ENCODE results near the gene EYA4.

DNA sequence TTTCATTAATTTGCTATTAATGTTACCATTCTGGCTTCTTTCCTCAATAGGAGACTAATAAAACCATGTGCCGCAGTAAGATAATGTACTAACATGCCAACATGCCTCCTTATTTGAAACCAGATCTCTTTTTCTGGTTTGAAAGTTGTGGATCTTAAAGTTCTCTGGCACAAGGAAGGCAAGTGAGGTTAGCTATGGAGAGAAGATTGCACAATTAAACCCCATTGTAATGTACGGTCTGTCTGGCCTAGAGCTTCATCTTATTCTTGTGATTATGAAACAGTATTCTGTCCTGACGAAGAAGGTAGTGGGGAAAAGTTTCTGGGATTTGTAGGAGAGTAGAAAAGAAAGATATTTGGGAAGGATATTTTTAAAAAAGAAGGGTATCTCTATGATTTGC is 68.4 kb downstream of the EYA4 start:
- TF ChIP-seq, protein P1, sequence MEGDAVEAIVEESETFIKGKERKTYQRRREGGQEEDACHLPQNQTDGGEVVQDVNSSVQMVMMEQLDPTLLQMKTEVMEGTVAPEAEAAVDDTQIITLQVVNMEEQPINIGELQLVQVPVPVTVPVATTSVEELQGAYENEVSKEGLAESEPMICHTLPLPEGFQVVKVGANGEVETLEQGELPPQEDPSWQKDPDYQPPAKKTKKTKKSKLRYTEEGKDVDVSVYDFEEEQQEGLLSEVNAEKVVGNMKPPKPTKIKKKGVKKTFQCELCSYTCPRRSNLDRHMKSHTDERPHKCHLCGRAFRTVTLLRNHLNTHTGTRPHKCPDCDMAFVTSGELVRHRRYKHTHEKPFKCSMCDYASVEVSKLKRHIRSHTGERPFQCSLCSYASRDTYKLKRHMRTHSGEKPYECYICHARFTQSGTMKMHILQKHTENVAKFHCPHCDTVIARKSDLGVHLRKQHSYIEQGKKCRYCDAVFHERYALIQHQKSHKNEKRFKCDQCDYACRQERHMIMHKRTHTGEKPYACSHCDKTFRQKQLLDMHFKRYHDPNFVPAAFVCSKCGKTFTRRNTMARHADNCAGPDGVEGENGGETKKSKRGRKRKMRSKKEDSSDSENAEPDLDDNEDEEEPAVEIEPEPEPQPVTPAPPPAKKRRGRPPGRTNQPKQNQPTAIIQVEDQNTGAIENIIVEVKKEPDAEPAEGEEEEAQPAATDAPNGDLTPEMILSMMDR (IDR thresholded peaks at IDR 0.05) = no peak
- TF ChIP-seq POLR2AphosphoS5 (IDR thresholded peaks at IDR 0.05) (no peak), POLR2A (IDR thresholded peaks at IDR 0.05) (no peak)
